IMR-90 (cell line): ENCODE data around the gene SFT2D2. TPM values are rescaled to one million over a fixed set of nuclear protein-coding genes. Genes with fewer than 3 reads are reported as not detected.

Experiments used
- ATAC-seq: fragments of 200-7000 bp; cut with Tn5 transposase; 2 replicates; pipeline ENCODE4 v1.9.1; 2020; ENCODE audit warnings: low read depth, mild to moderate bottlenecking, moderate library complexity
- BruUV-seq: library from RNA; stranded (reverse); fragments of 400-500 nt; replicated peaks from 2 replicates; lab custom pipeline; 2021; lab: Mats Ljungman, UMichigan
- CTCF ChIA-PET: fragments of 300-600 bp; formaldehyde crosslinking; extraction: SDS; loops from one replicate; lab custom pipeline; 2021; ENCODE audit warnings: antibody characterized with exemption; lab: Yijun Ruan, JAX
- POLR2A ChIA-PET: fragments of 300-600 bp; sonication (Branson Sonifier 250); formaldehyde crosslinking; loops from one replicate; lab custom pipeline; 2022; ENCODE audit warnings: antibody characterized with exemption; ENCODE audit not compliant: unreplicated experiment; lab: Charles Lee
- DNase-seq: peaks from one replicate; pipeline ENCODE4 v3.0.0; 2013
- H2AFZ ChIP-seq: replicated peaks from 2 replicates; pipeline ENCODE3; 2013; ENCODE audit warnings: low read length, mild to moderate bottlenecking; ENCODE audit not compliant: poor library complexity
- H2AK5ac ChIP-seq: 2 replicates; pipeline ENCODE4 v1.6.1; 2013; ENCODE audit warnings: low read depth, low read length, inconsistent platforms
- H2AK9ac ChIP-seq: replicated peaks from 2 replicates; pipeline ENCODE3; 2013; ENCODE audit warnings: mild to moderate bottlenecking, low read depth, low read length, moderate library complexity; ENCODE audit not compliant: poor library complexity
- H2BK120ac ChIP-seq: 2 replicates; pipeline ENCODE4 v1.6.1; 2013; ENCODE audit warnings: low read depth, low read length, inconsistent platforms
- H2BK15ac ChIP-seq: 3 replicates; pipeline ENCODE4 v1.6.1; 2013; ENCODE audit warnings: low read depth, low read length, inconsistent platforms
- H2BK20ac ChIP-seq: 2 replicates; pipeline ENCODE4 v1.6.1; 2013; ENCODE audit warnings: low read depth, mild to moderate bottlenecking, inconsistent platforms, low read length, moderate library complexity
- H2BK5ac ChIP-seq: 2 replicates; pipeline ENCODE4 v1.6.1; 2013; ENCODE audit warnings: mild to moderate bottlenecking, low read depth, low read length, inconsistent platforms; ENCODE audit not compliant: poor library complexity, severe bottlenecking
- H3K14ac ChIP-seq: replicated peaks from 2 replicates; pipeline ENCODE4 v1.6.1; 2013; ENCODE audit warnings: low read depth, low read length, inconsistent platforms
- H3K18ac ChIP-seq: 2 replicates; pipeline ENCODE4 v1.6.1; 2013; ENCODE audit warnings: low read depth, low read length, control low read depth
- H3K23ac ChIP-seq: 2 replicates; pipeline ENCODE4 v1.6.1; 2013; ENCODE audit warnings: low read depth, low read length, inconsistent platforms
- H3K27ac ChIP-seq: 2 replicates; pipeline ENCODE4 v1.5.1; 2013; ENCODE audit warnings: mild to moderate bottlenecking, control low read depth, low read length; ENCODE audit not compliant: insufficient read depth
- H3K27me3 ChIP-seq: 2 replicates; pipeline ENCODE4 v1.6.1; 2013; ENCODE audit warnings: low read length; ENCODE audit not compliant: control insufficient read depth, insufficient read depth
- H3K36me3 ChIP-seq: 2 replicates; pipeline ENCODE4 v1.6.1; 2013; ENCODE audit warnings: low read length, mixed read lengths; ENCODE audit not compliant: control insufficient read depth, insufficient read depth
- H3K4ac ChIP-seq: 2 replicates; pipeline ENCODE4 v1.6.1; 2013; ENCODE audit warnings: low read depth, low read length, inconsistent platforms
- H3K4me1 ChIP-seq: 2 replicates; pipeline ENCODE4 v1.6.1; 2013; ENCODE audit warnings: low read length, mixed read lengths; ENCODE audit not compliant: control insufficient read depth, insufficient read depth
- H3K4me2 ChIP-seq: 2 replicates; pipeline ENCODE4 v1.6.1; 2013; ENCODE audit warnings: low read depth, mild to moderate bottlenecking, control low read depth, low read length, moderate library complexity
- H3K4me3 ChIP-seq: 2 replicates; pipeline ENCODE4 v1.5.1; 2013; ENCODE audit warnings: low read depth, mild to moderate bottlenecking, control low read depth, low read length, moderate library complexity; ENCODE audit not compliant: insufficient read depth
- H3K56ac ChIP-seq: 2 replicates; pipeline ENCODE4 v1.6.1; 2013; ENCODE audit warnings: low read length, inconsistent platforms; ENCODE audit not compliant: insufficient read depth; ENCODE audit errors: extremely low read depth
- H3K79me1 ChIP-seq, 2 experiments: 2 replicates each; pipeline ENCODE4 v1.6.1; 2013; ENCODE audit warnings: low read length in 2 of 2, inconsistent platforms in 1 of 2, low read depth in 1 of 2
- H3K9ac ChIP-seq: 2 replicates; pipeline ENCODE4 v1.6.1; 2013; ENCODE audit warnings: low read depth, low read length, control low read depth
- H3K9me1 ChIP-seq: 2 replicates; pipeline ENCODE4 v1.6.1; 2013; ENCODE audit warnings: low read length, inconsistent platforms; ENCODE audit not compliant: insufficient read depth
- H3K9me3 ChIP-seq: 2 replicates; pipeline ENCODE4 v1.6.1; 2013; ENCODE audit warnings: low read length; ENCODE audit not compliant: control insufficient read depth, insufficient read depth
- H4K20me1 ChIP-seq: 2 replicates; pipeline ENCODE4 v1.6.1; 2013; ENCODE audit warnings: low read length, inconsistent platforms; ENCODE audit not compliant: insufficient read depth
- H4K5ac ChIP-seq: 2 replicates; pipeline ENCODE4 v1.6.1; 2013; ENCODE audit warnings: mild to moderate bottlenecking, low read depth, low read length, control low read depth
- H4K8ac ChIP-seq, 2 experiments: 2 replicates each; pipeline ENCODE4 v1.6.1; 2013; ENCODE audit warnings: low read depth in 2 of 2, low read length in 2 of 2, control low read depth in 1 of 2, inconsistent platforms in 1 of 2
- H4K91ac ChIP-seq: 2 replicates; pipeline ENCODE4 v1.6.1; 2013; ENCODE audit warnings: low read depth, low read length, inconsistent platforms; ENCODE audit not compliant: insufficient read depth
- BHLHE40 ChIP-seq: fragments of 150-350 bp; IDR thresholded peaks from 2 replicates; pipeline ENCODE4 v1.6.1; 2016; ENCODE audit warnings: mild to moderate bottlenecking, low read depth, low read length
- CEBPB ChIP-seq: IDR thresholded peaks from 2 replicates; pipeline ENCODE4 v1.6.1; 2012; ENCODE audit warnings: low read depth, low read length, improper control_type of control experiment
- CHD1 ChIP-seq: IDR thresholded peaks from 2 replicates; pipeline ENCODE4 v1.6.1; 2012; ENCODE audit warnings: low read depth, low read length, improper control_type of control experiment
- CTCF ChIP-seq: conservative IDR thresholded peaks from 2 replicates; pipeline ENCODE4 v1.5.1; 2012; ENCODE audit warnings: mild to moderate bottlenecking, low read depth, low read length, improper control_type of control experiment
- ELK1 ChIP-seq: fragments of 150-350 bp; IDR thresholded peaks from 2 replicates; pipeline ENCODE4 v1.6.1; 2016; ENCODE audit warnings: low read depth, mild to moderate bottlenecking, low read length, moderate library complexity, borderline replicate concordance
- FOS ChIP-seq: fragments of 150-350 bp; IDR thresholded peaks from 2 replicates; pipeline ENCODE4 v1.6.1; 2016; ENCODE audit warnings: low read depth, low read length
- MAFK ChIP-seq: IDR thresholded peaks from 2 replicates; pipeline ENCODE4 v1.6.1; 2012; ENCODE audit warnings: low read depth, low read length, improper control_type of control experiment
- MAZ ChIP-seq: IDR thresholded peaks from 2 replicates; pipeline ENCODE4 v1.6.1; 2012; ENCODE audit warnings: low read depth, mild to moderate bottlenecking, low read length, improper control_type of control experiment, moderate library complexity, borderline replicate concordance
- MXI1 ChIP-seq: IDR thresholded peaks from 2 replicates; pipeline ENCODE4 v1.6.1; 2012; ENCODE audit warnings: low read depth, mild to moderate bottlenecking, low read length, moderate library complexity, borderline replicate concordance
- NFE2L2 ChIP-seq: fragments of 150-350 bp; IDR thresholded peaks from 2 replicates; pipeline ENCODE4 v1.6.1; 2016; ENCODE audit warnings: low read depth, mild to moderate bottlenecking, low read length
- POLR2A ChIP-seq: IDR thresholded peaks from 2 replicates; pipeline ENCODE4 v1.6.1; 2012; ENCODE audit warnings: mild to moderate bottlenecking, low read depth, low read length
- RAD21 ChIP-seq: IDR thresholded peaks from 2 replicates; pipeline ENCODE4 v1.6.1; 2012; ENCODE audit warnings: low read length, improper control_type of control experiment
- RCOR1 ChIP-seq: IDR thresholded peaks from 2 replicates; pipeline ENCODE4 v1.6.1; 2012; ENCODE audit warnings: mild to moderate bottlenecking, low read length, improper control_type of control experiment; ENCODE audit not compliant: insufficient replicate concordance
- RFX5 ChIP-seq: IDR thresholded peaks from 2 replicates; pipeline ENCODE4 v1.8.0; 2012; ENCODE audit warnings: low read depth, mild to moderate bottlenecking, low read length, moderate library complexity
- SMC3 ChIP-seq: fragments of 150-350 bp; IDR thresholded peaks from 2 replicates; pipeline ENCODE4 v1.6.1; 2016; ENCODE audit warnings: low read depth, mild to moderate bottlenecking, antibody characterized with exemption, low read length, moderate library complexity
- USF2 ChIP-seq: fragments of 150-350 bp; IDR thresholded peaks from 2 replicates; pipeline ENCODE4 v1.6.1; 2017; ENCODE audit warnings: mild to moderate bottlenecking, antibody characterized with exemption, low read length, low read depth
- WGBS, 2 experiments: methylation state at CpG; one replicate each; pipeline versions ENCODE4 v1.1.5 to v1.1.7; 2013; ENCODE audit warnings: missing lambda C conversion rate in 2 of 2; ENCODE audit not compliant: insufficient read length in 1 of 2; ENCODE audit errors: extremely low coverage in 2 of 2; 5-methylcytosine and 5-hydroxymethylcytosine counted together
- dilution Hi-C: fragments of 300-500 bp; cut with HindIII; formaldehyde crosslinking; loops from one replicate; pipeline ENCODE4 v1.14.3; 2018; ENCODE audit warnings: low sequenced_read_pairs; ENCODE audit not compliant: unreplicated experiment
- in situ Hi-C: fragments of 300-500 bp; cut with MboI; formaldehyde crosslinking; loops from 3 replicates; pipeline ENCODE4 v1.14.3; 2019; ENCODE audit warnings: low sequenced_read_pairs, inconsistent platforms, mixed read lengths
- intact Hi-C: fragments of 100-400 bp; cut with micrococcal nuclease; formaldehyde crosslinking; loops from 2 replicates; pipeline ENCODE4 v1.10.0; 2022
- polyA plus RNA-seq, 3 experiments: library from polyadenylated mRNA; depleted of rRNA; stranded (reverse); fragments of >200 nt; gene quantifications; 2 replicates each; pipeline ENCODE4 v1.2.3, GENCODE V29; 2012; ENCODE audit warnings: low replicate concordance in 1 of 3
- total RNA-seq: library from RNA; depleted of rRNA; stranded (reverse); fragments of >200 nt; gene quantifications from 2 replicates; pipeline ENCODE4 v1.2.3, GENCODE V29; 2012

The SFT2D2 gene
- total and polyA plus RNA-seq, 2 of the 4 experiments (the other 2 are of a cell fraction): 11.1 to 37.6 TPM

GRCh38 chr1:168264296-168264695, 38.5 kb downstream of the SFT2D2 start:
- no peak overlapping the region for H3K18ac ChIP-seq
- peaks cover 3 to 11% of the 10 kb centered on the region in 2 experiments; a peak in 2 of 4 replicates for H3K79me1 ChIP-seq
- H3K36me3 ChIP-seq: no peaks in the 10 kb centered on the region
- H2BK120ac ChIP-seq: no peak overlapping the region
- BruUV-seq: no TSS peak
- no peak overlapping the region for H3K4me3 ChIP-seq
- POLR2A ChIA-PET: no interaction called here
- TF ChIP-seq BHLHE40: no peak
- no peak for TF ChIP-seq SMC3
- TF ChIP-seq ELK1: no peak
- TF ChIP-seq NFE2L2: no peak
- no peak for TF ChIP-seq RAD21
- TF ChIP-seq RCOR1: no peak
- TF ChIP-seq MXI1: no peak
- TF ChIP-seq RFX5: no peak
- no peak for TF ChIP-seq FOS
- no peak for TF ChIP-seq MAFK
- TF ChIP-seq CEBPB: no peak
- no peak for TF ChIP-seq CTCF
- TF ChIP-seq USF2: no peak
- no peak for TF ChIP-seq MAZ
- no peak for TF ChIP-seq CHD1
- TF ChIP-seq POLR2A: no peak
- CTCF ChIA-PET: no interaction called here
- no peak overlapping the region for H2AK5ac ChIP-seq
- no peak overlapping the region for H3K56ac ChIP-seq
- WGBS, 2 experiments: no CpG with 5 or more reads among the region's 7 CpGs
- in situ Hi-C loops: no loop called here
- no peak overlapping the region for H2AK9ac ChIP-seq
- H4K8ac ChIP-seq: no peak overlapping the region
- no peak overlapping the region for H2BK20ac ChIP-seq
- ATAC-seq (no peak), DNase-seq (no peak)
- H3K4ac ChIP-seq: no peak overlapping the region
- H2BK5ac ChIP-seq: no peak overlapping the region
- H3K9ac ChIP-seq: no peak overlapping the region
- no peak overlapping the region for H2BK15ac ChIP-seq
- intact Hi-C loops: no loop called here
- no peak overlapping the region for H2AFZ ChIP-seq
- H3K4me2 ChIP-seq: no peak overlapping the region
- H4K91ac ChIP-seq: no peak overlapping the region
- H3K9me3 ChIP-seq: no peaks in the 10 kb centered on the region
- no peak overlapping the region for H3K14ac ChIP-seq
- peaks cover 10% of the 10 kb centered on the region for H3K9me1 ChIP-seq
- H3K23ac ChIP-seq: no peak overlapping the region
- dilution Hi-C loops: no loop called here
- H3K4me1 ChIP-seq: peaks cover 3% of the 10 kb centered on the region
- no peaks in the 10 kb centered on the region for H3K27me3 ChIP-seq
- no peak overlapping the region for H4K5ac ChIP-seq
- H4K20me1 ChIP-seq: no peaks in the 10 kb centered on the region
- H3K27ac ChIP-seq: no peak overlapping the region
